NCI-H2081 treated with DMSO at 0.1 percent for 48 hours (cell line): Measurements from ENCODE around the gene HNF1A.
"Not testable (repeated sequence)": the region's sequence is repeated elsewhere in the genome, so short reads cannot be mapped to it uniquely, and the experiment has no call there.

Source experiments
- DNase-seq: peaks from one replicate; lab custom pipeline; 2025; lab: John Stamatoyannopoulos, UW

The HNF1A gene

GRCh38 chr12:120978296-120979219 is at the start of gene HNF1A:
TSS of gene HNF1A (plus strand) at chr12:120978543. CDS start at chr12:120978769, 226 bp downstream.
- no peak for DNase-seq

- DNase-seq = no peak
These were observed 49.3 kb upstream of the HNF1A start for GRCh38 chr12:120928864-120929652.

GRCh38 chr12:120930032-120930431 is 48.3 kb upstream of the HNF1A start:
- DNase-seq = no peak

GRCh38 chr12:120932058-120932457 is 46.3 kb upstream of the HNF1A start:
- no peak for DNase-seq

- no peak for DNase-seq
These were observed 45.3 kb upstream of the HNF1A start for GRCh38 chr12:120932956-120933526.

DNA sequence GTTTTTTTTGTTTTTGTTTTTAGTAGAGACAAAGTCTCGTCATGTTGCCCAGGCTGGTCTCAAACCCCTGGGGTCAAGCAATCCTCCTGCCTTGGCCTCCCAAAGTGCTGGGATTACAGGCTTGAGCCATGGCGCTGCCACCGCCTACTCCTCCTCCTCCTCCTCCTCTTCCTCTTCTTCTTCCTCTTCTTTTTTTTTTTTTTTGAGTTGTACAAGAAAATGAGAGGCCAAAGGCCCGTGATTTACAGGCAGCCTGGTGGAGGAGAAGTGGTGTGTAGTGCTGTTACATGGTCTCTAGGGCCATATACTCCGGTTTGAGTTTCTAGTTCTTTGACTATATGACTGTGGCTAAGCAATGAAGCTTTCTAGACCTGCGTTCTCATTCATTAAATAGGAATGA is 44.6 kb upstream of the HNF1A start:
- DNase-seq = no peak

DNA sequence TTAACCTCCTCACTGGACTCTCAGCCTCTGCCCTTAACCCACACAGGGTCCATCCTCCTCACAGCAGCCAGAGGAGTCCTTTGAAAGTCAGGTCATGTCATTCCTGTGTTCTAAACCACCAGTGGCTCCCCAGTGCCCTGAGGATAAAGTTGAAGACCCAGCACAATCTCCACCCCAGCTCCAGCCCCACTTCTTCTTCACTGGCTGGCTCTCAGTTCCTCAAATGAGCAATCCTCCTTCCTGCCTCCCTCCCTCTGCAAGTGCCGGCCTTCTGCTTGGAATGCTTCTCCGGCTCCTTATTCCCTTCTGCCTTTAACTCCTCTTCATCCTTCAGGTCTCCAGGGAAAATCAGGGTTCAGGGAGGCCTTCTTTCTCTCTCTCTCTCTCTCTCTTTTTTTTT is 42.1 kb upstream of the HNF1A start:
- DNase-seq = no peak

- DNase-seq = no peak
These were observed 39.8 kb upstream of the HNF1A start for GRCh38 chr12:120938496-120938895.

GRCh38 chr12:120939523-120939922 is 38.8 kb upstream of the HNF1A start:
- DNase-seq = no peak

GRCh38 chr12:120940006-120940405 is 38.3 kb upstream of the HNF1A start:
- DNase-seq = no peak

DNA sequence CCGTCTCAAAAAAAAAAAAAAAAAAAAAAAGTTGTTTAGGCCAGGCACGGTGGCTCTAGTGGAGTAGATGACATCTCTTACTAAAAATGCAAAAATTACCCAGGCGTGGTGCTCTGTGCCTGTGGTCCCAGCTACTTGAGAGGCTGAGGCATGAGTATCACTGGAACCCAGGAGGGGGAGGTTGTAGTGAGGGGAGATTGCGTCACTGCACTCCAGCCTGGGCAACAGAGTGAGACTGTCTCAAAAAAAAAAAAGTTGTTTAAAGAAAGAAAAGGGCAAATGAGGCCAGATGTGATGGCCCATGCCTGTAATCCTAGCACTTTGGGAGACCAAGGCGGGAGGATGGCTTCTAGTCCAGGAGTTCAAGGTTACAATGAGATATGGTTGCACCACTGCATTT is 37.5 kb upstream of the HNF1A start:
- DNase-seq = no peak

DNA sequence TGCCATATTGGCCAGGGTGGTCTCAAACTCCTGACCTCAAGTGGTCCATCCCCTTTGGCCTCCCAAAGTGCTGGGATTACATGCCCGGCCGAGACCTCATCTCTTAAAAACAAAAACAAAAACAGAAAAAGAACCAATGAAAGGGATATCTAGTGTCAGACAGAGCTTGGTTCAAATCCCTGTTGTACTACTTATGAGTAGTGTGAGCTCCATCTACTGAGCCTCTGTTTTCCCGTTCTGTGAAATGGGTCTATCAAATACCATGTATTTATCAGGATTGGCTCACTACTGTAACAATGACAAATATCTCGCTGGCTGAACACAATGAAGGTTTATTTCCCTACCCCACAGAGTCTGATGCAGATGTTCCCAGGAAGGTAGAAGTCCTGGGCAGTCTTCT is 36.9 kb upstream of the HNF1A start:
- DNase-seq = no peak

- DNase-seq = no peak
These were observed 36.4 kb upstream of the HNF1A start for GRCh38 chr12:120941846-120942405.

DNA sequence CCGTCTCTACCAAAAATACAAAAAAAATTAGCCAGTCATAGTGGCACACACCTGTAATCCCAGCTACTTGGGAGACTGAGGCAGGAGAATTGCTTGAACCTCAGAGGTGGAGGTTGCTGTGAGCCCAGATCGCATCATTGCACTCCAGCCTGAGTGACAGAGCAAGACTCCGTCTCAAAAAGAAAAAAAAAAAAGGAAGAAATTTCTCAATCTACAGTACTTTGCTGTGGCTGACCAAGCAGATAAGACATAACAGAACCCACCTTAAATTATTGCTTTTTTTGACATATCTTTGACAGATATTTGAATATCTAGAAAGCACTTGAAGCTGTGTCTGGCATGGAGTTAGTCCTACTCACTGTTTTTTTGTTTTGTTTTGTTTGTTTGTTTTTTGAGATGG is 34.9 kb upstream of the HNF1A start:
- DNase-seq = no peak

DNA sequence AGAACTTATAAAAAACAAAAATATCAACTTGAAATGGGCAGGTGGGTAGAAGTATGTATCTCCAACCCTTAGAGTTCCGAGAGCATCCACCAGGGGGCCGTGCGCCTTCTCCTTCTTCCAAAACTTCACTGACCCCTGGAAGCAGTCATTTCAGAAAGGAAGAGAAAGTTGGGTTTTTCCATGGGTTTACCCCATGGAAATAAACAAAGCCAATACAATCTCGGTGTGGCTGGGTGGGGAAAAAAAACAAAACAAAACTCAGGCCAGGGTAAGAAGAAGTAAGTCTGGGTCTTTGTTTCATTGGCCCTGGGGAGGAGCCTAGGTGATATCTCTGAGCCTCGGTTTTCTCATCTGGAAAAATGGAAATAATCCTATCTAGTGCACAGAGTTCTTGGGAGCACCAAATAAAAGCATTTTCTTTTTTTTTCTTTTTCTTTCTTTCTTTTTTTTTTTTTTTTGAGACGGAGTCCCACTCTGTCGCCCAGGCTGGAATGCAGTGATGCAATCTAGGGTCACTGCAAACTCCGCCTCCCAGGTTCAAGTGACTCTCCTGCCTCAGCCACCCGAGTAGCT is 33.6 kb upstream of the HNF1A start:
- no peak for DNase-seq

DNA sequence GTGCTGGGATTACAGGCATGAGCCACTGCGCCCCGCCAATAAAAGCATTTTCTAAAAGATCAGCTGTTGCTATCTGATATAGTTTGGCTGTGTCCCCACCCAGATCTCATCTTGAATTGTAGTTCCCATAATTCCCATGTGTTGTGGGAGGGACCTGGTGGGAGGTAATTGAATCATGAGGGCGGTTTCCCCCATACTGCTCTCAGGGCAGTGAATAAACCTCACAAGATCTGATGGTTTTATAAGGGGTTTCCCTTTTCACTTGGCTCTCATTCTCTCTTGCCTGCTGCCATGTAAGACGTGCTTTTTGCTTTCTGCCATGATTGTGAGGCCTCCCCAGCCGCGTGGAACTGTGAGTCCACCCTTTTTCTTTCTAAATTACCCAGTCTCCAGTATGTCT is 32.8 kb upstream of the HNF1A start:
- DNase-seq = not testable (repeated sequence)

GRCh38 chr12:120950260-120950799 is 28.0 kb upstream of the HNF1A start:
- not testable (repeated sequence) for DNase-seq

GRCh38 chr12:120950807-120951206 is 27.5 kb upstream of the HNF1A start:
- no peak for DNase-seq

DNA sequence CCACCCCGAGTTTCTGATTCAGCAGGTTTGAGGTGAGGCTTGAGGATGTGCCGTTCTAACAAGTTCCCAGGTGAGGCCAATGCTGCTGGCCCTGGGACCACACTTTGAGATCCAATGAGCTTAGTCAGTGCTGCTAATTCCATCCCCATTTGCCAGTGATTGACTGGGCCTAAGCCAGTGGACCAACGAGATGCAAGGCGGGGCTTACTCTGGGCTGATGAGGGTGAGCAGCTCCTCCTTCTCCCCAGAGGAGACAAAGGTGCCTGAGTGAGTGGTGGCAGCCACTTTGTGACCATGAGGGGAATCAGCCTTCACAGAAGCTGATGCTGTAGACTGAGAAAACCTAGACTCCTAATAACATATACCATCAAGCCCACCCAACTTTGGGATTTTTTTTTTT is 23.1 kb upstream of the HNF1A start:
- no peak for DNase-seq

DNA sequence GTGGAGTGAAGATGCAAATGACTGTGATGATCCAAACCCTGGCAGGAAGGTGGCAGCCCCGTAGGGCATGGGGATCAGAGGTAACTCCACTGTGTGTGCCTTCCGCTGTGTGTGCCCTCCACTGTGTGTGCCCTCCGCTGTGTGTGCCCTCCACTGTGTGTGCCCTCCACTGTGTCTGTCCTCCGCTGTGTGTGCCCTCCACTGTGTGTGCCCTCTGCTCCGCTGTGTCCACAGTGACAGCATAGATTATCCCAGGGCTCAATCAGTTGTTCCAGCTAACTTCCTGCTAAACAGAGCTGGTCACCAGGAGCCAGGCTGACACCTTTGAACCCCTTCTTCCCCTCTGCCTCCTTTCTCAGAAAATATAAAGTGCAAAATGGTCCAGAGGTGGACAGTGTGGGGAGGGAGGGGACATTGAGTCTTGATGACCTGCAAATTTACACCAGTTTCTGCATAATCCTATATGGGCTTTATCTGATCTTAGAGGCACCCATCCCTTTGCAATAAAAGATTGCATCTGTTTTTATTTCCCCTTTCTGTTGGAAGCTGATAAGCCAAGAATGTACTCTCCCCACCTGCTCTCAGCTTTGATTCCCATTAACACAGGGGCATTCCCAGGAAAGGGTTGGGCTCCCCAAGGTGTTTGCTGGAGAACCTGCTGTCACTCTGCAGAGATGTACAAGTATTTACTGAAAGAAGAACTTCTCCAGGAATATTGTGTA is 21.6 kb upstream of the HNF1A start:
- no peak for DNase-seq
